ENCODE data around the gene DNAI1.

DNAI1 gene

GRCh38 chr9:34555936-34556525 is 97.4 kb downstream of the DNAI1 start:
- TF ChIP-seq TAF1 (IDR thresholded peaks at IDR 0.05; ENCODE audit: low read depth) = no peak
- TF ChIP-seq ZBTB7A (IDR thresholded peaks at IDR 0.05; ENCODE audit: low read depth) = no peak
- no peak for TF ChIP-seq CEBPB (IDR thresholded peaks at IDR 0.05)
- TF ChIP-seq NFIC (IDR thresholded peaks at IDR 0.05) = no peak

- TF ChIP-seq TAF1 (IDR thresholded peaks at IDR 0.05; ENCODE audit: low read depth) (no peak), CREB1 (IDR thresholded peaks at IDR 0.05; ENCODE audit: low read depth) (no peak), ZBTB7A (IDR thresholded peaks at IDR 0.05; ENCODE audit: low read depth) (no peak), TCF12 (IDR thresholded peaks at IDR 0.05; ENCODE audit: low read depth) (no peak)
Observed at GRCh38 chr9:34556949-34557348, 98.3 kb downstream of the DNAI1 start.

- TF ChIP-seq CREB1 (IDR thresholded peaks at IDR 0.05; ENCODE audit: low read depth) = no peak
- no peak for TF ChIP-seq REST (IDR thresholded peaks at IDR 0.05; ENCODE audit: low read depth)
- TF ChIP-seq EP300 (IDR thresholded peaks at IDR 0.05; ENCODE audit: borderline replicate concordance) = no peak
- TF ChIP-seq TCF12 (IDR thresholded peaks at IDR 0.05; ENCODE audit: low read depth) = no peak
- no peak for TF ChIP-seq USF1 (IDR thresholded peaks at IDR 0.05)
- no peak for TF ChIP-seq EGR1 (IDR thresholded peaks at IDR 0.05)
- TF ChIP-seq NFIC (IDR thresholded peaks at IDR 0.05) = no peak
- TF ChIP-seq FOXM1 (IDR thresholded peaks at IDR 0.05; ENCODE audit: borderline replicate concordance, low read depth) = no peak
- TF ChIP-seq RAD21 (IDR thresholded peaks at IDR 0.05; ENCODE audit: low read depth) = no peak
- no peak for TF ChIP-seq CEBPB (IDR thresholded peaks at IDR 0.05)
- TF ChIP-seq TAF1 (IDR thresholded peaks at IDR 0.05; ENCODE audit: low read depth) = no peak
- TF ChIP-seq TEAD4 (IDR thresholded peaks at IDR 0.05) = no peak
- no peak for TF ChIP-seq YY1 (IDR thresholded peaks at IDR 0.05; ENCODE audit: low read depth)
- no peak for TF ChIP-seq MAX (IDR thresholded peaks at IDR 0.05)
- TF ChIP-seq ZBTB7A (IDR thresholded peaks at IDR 0.05; ENCODE audit: low read depth) = no peak
Observed at GRCh38 chr9:34557426-34558321, 99.1 kb downstream of the DNAI1 start.

GRCh38 chr9:34558364-34558763 is 99.8 kb downstream of the DNAI1 start:
- TF ChIP-seq RAD21 (IDR thresholded peaks at IDR 0.05; ENCODE audit: low read depth) = no peak
- TF ChIP-seq EP300 (IDR thresholded peaks at IDR 0.05; ENCODE audit: borderline replicate concordance) = no peak
- no peak for TF ChIP-seq FOXM1 (IDR thresholded peaks at IDR 0.05; ENCODE audit: borderline replicate concordance, low read depth)
- TF ChIP-seq TCF12 (IDR thresholded peaks at IDR 0.05; ENCODE audit: low read depth) = no peak
- TF ChIP-seq MAX (IDR thresholded peaks at IDR 0.05) = no peak
- no peak for TF ChIP-seq EGR1 (IDR thresholded peaks at IDR 0.05)
- TF ChIP-seq TEAD4 (IDR thresholded peaks at IDR 0.05) = no peak
- no peak for TF ChIP-seq NFIC (IDR thresholded peaks at IDR 0.05)
- no peak for TF ChIP-seq YY1 (IDR thresholded peaks at IDR 0.05; ENCODE audit: low read depth)

GRCh38 chr9:34558919-34559623 is 100.5 kb downstream of the DNAI1 start:
- TF ChIP-seq EP300 (IDR thresholded peaks at IDR 0.05; ENCODE audit: borderline replicate concordance) = no peak
- no peak for TF ChIP-seq MAX (IDR thresholded peaks at IDR 0.05)
- no peak for TF ChIP-seq RAD21 (IDR thresholded peaks at IDR 0.05; ENCODE audit: low read depth)
- TF ChIP-seq CREB1 (IDR thresholded peaks at IDR 0.05; ENCODE audit: low read depth) = no peak
- TF ChIP-seq TCF12 (IDR thresholded peaks at IDR 0.05; ENCODE audit: low read depth) = no peak
- TF ChIP-seq TEAD4 (IDR thresholded peaks at IDR 0.05) = no peak
- TF ChIP-seq TAF1 (IDR thresholded peaks at IDR 0.05; ENCODE audit: low read depth) = no peak
- TF ChIP-seq FOXM1 (IDR thresholded peaks at IDR 0.05; ENCODE audit: borderline replicate concordance, low read depth) = no peak
- no peak for TF ChIP-seq NFIC (IDR thresholded peaks at IDR 0.05)
- TF ChIP-seq USF1 (IDR thresholded peaks at IDR 0.05) = no peak
- TF ChIP-seq REST (IDR thresholded peaks at IDR 0.05; ENCODE audit: low read depth) = no peak
- no peak for TF ChIP-seq ZBTB7A (IDR thresholded peaks at IDR 0.05; ENCODE audit: low read depth)
- TF ChIP-seq EGR1 (IDR thresholded peaks at IDR 0.05) = no peak
- TF ChIP-seq CEBPB (IDR thresholded peaks at IDR 0.05) = no peak
- TF ChIP-seq YY1 (IDR thresholded peaks at IDR 0.05; ENCODE audit: low read depth) = no peak
